Ectodermal cell (in vitro differentiated cells): ENCODE data around the gene RASSF10.
"Not testable (repeated sequence)": the region's sequence is repeated elsewhere in the genome, so short reads cannot be mapped to it uniquely, and the experiment has no call there.

Source experiments
- H3K27ac ChIP-seq: 2 replicates; pipeline ENCODE4 v1.7.0; 2013; ENCODE audit warnings: mild to moderate bottlenecking, low read depth, low read length; ENCODE audit not compliant: insufficient read depth, poor library complexity, severe bottlenecking
- H3K27me3 ChIP-seq: 2 replicates; pipeline ENCODE4 v1.7.0; 2013; ENCODE audit warnings: mild to moderate bottlenecking, low read length; ENCODE audit not compliant: insufficient read depth, control insufficient read depth, poor library complexity, severe bottlenecking
- H3K36me3 ChIP-seq: one replicate; pipeline ENCODE4 v1.7.0; 2013; ENCODE audit warnings: low read length; ENCODE audit not compliant: control insufficient read depth, insufficient read depth
- H3K4me1 ChIP-seq: one replicate; pipeline ENCODE4 v1.7.0; 2013; ENCODE audit warnings: low read length; ENCODE audit not compliant: control insufficient read depth, insufficient read depth
- H3K4me3 ChIP-seq: 2 replicates; pipeline ENCODE4 v1.7.0; 2013; ENCODE audit warnings: low read depth, low read length, control low read depth; ENCODE audit not compliant: insufficient read depth
- H3K9me3 ChIP-seq: 2 replicates; pipeline ENCODE4 v1.7.0; 2013; ENCODE audit warnings: mild to moderate bottlenecking, low read length, moderate library complexity; ENCODE audit not compliant: control insufficient read depth
- WGBS, 2 experiments: methylation state at CpG; one replicate each; pipeline ENCODE4 v1.1.7; 2013; ENCODE audit warnings: missing lambda C conversion rate in 2 of 2; 5-methylcytosine and 5-hydroxymethylcytosine counted together

The RASSF10 gene

GRCh38 chr11:13038366-13038765, 29.2 kb downstream of the RASSF10 start:
- no peaks in the 10 kb centered on the region for H3K9me3 ChIP-seq
- no peak overlapping the region for H3K27ac ChIP-seq
- 89 to 94% methylated on average over 7 of the region's 7 CpGs for WGBS, 2 experiments
- no peak overlapping the region for H3K4me3 ChIP-seq
- H3K4me1 ChIP-seq, result no peaks in the 10 kb centered on the region
- H3K27me3 ChIP-seq, result no peaks in the 10 kb centered on the region
- no peaks in the 10 kb centered on the region for H3K36me3 ChIP-seq

DNA sequence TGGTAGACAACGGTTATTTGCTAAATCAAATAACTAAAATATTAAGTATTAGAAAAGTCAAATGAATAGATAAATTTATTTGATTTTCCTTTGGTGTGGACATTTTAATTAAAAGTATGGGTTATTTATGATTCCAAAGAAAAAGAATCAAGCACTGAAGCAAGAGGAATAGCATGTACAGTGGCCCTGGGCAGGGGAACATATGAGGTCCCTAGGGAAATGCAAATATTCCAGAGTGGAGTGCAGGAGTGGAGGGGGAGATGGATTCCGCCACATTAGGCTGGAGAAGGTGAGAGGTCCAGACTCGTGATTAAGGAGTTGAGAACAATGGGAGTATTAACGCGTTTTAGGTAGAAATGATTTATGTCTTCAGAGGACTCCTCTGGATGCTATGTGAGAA, 30.0 kb downstream of the RASSF10 start:
- no peak overlapping the region for H3K27ac ChIP-seq
- no peaks in the 10 kb centered on the region for H3K9me3 ChIP-seq
- no peaks in the 10 kb centered on the region for H3K27me3 ChIP-seq
- no peaks in the 10 kb centered on the region for H3K4me1 ChIP-seq
- 95 to 96% methylated on average over 4 to 5 of the region's 5 CpGs for whole genome bisulfite sequencing, 2 experiments
- no peaks in the 10 kb centered on the region for H3K36me3 ChIP-seq
- H3K4me3 ChIP-seq, result no peak overlapping the region

GRCh38 chr11:13040969-13041561, 31.9 kb downstream of the RASSF10 start:
- Histone ChIP-seq H3K4me3 (no peak overlapping the region), H3K36me3 (no peaks in the 10 kb centered on the region), H3K27me3 (no peaks in the 10 kb centered on the region), H3K9me3 (no peaks in the 10 kb centered on the region), H3K4me1 (no peaks in the 10 kb centered on the region), H3K27ac (no peak overlapping the region)
- WGBS, 2 experiments, result 79 to 80% methylated on average over 4 of the region's 4 CpGs

DNA sequence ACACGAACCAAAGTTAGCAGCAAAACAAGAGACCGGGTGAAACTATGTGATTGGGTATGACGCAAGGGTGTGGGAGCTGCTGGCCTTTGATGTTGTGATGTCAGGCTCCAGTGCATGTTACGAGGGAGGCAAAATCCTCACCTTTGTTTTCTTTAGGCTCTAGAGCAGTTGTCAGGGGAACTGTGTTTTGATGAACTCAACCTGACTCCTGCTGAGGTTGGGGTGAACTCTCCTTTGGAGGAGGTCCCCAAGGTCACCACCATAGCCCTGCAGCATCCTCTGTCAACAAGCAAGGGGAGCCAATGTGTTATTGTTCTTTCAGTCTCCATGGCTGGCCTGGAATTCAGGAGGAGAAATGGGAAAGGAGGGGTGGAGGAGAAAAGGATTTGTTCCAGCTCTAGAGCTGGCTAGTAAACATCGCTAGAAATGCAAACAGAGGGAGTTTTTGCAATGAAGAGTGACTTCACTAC, 33.8 kb downstream of the RASSF10 start:
- Histone ChIP-seq H3K4me1 (no peaks in the 10 kb centered on the region), H3K9me3 (no peaks in the 10 kb centered on the region), H3K27ac (no peak overlapping the region), H3K36me3 (no peaks in the 10 kb centered on the region), H3K4me3 (no peak overlapping the region), H3K27me3 (no peaks in the 10 kb centered on the region)
- WGBS, 2 experiments, result 83 to 90% methylated on average over 5 of the region's 5 CpGs

DNA sequence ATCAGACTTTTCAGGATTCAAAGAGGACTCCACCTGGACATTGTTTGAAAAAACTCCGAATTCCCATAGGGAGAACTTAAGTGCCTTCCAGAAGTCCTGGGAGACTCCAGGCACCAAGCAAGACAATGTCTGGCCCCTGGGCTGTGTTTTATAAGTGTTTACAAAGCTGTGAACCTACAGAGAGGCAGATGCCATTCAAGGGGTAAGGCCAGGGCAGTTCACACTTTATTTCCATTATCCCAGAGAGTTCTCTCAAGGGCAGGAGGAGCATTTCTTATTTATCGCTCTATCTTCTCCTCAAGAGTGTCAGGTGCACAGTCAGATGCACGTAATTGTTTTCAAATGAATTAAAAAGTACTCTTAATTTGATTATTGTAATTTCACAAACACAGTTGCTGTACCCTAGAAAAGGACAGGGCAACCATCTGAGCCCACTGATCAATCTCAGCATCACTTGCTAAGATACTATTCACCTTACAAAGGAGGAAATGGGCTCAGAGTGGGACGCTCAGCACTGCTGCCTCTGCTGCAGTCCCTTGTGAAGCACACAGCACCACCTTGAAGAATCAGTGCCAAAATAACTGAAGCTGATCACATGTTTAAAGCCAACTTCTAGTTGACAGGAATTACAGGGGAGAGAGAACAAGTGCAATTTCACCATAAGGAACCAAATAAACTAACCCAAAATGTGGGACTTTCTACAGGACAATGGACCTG, 35.0 kb downstream of the RASSF10 start:
- WGBS, 2 experiments, result 87 to 92% methylated on average over 3 to 4 of the region's 4 CpGs
- no peaks in the 10 kb centered on the region for H3K4me1 ChIP-seq
- no peaks in the 10 kb centered on the region for H3K9me3 ChIP-seq
- H3K4me3 ChIP-seq, result no peak overlapping the region
- no peak overlapping the region for H3K27ac ChIP-seq
- H3K36me3 ChIP-seq, result no peaks in the 10 kb centered on the region
- H3K27me3 ChIP-seq, result no peaks in the 10 kb centered on the region

DNA sequence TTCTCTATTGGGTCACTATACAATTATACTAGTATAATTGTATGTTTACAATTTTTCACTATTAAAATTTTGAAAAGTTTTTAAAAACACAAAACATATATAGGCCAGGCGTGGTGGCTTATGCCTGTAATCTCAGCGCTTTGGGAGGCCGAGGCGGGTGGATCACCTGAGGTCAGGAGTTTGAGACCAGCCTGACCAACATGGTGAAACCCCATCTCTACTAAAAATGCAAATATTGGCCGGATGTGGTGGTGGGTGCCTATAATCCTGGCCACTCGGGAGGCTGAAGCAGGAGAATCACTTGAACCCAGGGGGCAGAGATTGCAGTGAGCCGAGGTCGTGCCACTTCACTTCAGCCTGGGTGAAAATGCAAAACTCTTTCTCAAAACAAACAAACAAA, 36.0 kb downstream of the RASSF10 start:
- H3K27me3 ChIP-seq, H3K4me3 ChIP-seq, H3K36me3 ChIP-seq, H3K4me1 ChIP-seq, H3K27ac ChIP-seq, H3K9me3 ChIP-seq: not testable (repeated sequence)
- WGBS, 2 experiments, result 88 to 91% methylated on average over 8 of the region's 8 CpGs

- H3K36me3 ChIP-seq, result no peaks in the 10 kb centered on the region
- 71 to 75% methylated on average over 4 to 5 of the region's 5 CpGs for WGBS, 2 experiments
- no peaks in the 10 kb centered on the region for H3K9me3 ChIP-seq
- no peaks in the 10 kb centered on the region for H3K27me3 ChIP-seq
- no peak overlapping the region for H3K27ac ChIP-seq
- no peak overlapping the region for H3K4me3 ChIP-seq
- H3K4me1 ChIP-seq, result no peaks in the 10 kb centered on the region
Measured at GRCh38 chr11:13045734-13046133, 36.6 kb downstream of the RASSF10 start.

GRCh38 chr11:13046637-13047570, 37.8 kb downstream of the RASSF10 start:
- H3K4me3 ChIP-seq, result no peak overlapping the region
- WGBS, 2 experiments, result 95% methylated on average over 10 of the region's 10 CpGs
- H3K36me3 ChIP-seq, result no peaks in the 10 kb centered on the region
- no peaks in the 10 kb centered on the region for H3K27me3 ChIP-seq
- H3K9me3 ChIP-seq, result no peaks in the 10 kb centered on the region
- H3K27ac ChIP-seq, result no peak overlapping the region
- H3K4me1 ChIP-seq, result no peaks in the 10 kb centered on the region

- WGBS, 2 experiments, result 82 to 85% methylated on average over 4 of the region's 4 CpGs
- no peak overlapping the region for H3K4me3 ChIP-seq
- H3K27ac ChIP-seq, result no peak overlapping the region
- H3K36me3 ChIP-seq, result no peaks in the 10 kb centered on the region
- no peaks in the 10 kb centered on the region for H3K27me3 ChIP-seq
- H3K9me3 ChIP-seq, result no peaks in the 10 kb centered on the region
- H3K4me1 ChIP-seq, result no peaks in the 10 kb centered on the region
Measured at GRCh38 chr11:13047884-13048283, 38.8 kb downstream of the RASSF10 start.

DNA sequence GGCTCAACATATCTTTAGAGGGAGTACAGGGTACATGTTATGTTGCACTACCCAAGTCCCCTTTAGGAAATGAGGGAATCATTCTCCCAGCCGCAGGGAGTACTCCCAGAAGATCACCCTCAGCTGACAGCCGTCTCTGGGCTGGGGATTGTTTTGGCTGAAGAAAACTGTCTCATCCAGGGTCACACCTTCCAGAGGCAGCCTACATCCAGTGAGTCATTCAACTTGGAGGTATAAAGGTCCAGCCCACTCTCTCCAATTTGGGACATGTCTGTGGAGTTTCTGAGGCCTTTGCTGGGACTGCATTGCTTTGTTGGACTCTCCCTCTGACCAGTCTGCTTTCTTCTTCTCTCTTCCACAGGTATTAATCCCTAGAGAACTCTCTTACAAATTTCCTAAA, 42.1 kb downstream of the RASSF10 start:
- Histone ChIP-seq H3K36me3 (no peaks in the 10 kb centered on the region), H3K27me3 (no peaks in the 10 kb centered on the region), H3K9me3 (no peaks in the 10 kb centered on the region), H3K4me1 (no peaks in the 10 kb centered on the region), H3K4me3 (no peak overlapping the region), H3K27ac (no peak overlapping the region)
- WGBS, 2 experiments, result 84 to 90% methylated on average over 2 of the region's 2 CpGs
